ENCODE results near the gene PRR7.
A peak's percentile ranks its signal among the peaks of the same experiment; 100 is the strongest.
"Not testable (repeated sequence)": the region's sequence is repeated elsewhere in the genome, so short reads cannot be mapped to it uniquely, and the experiment has no call there.

The PRR7 gene, protein sequence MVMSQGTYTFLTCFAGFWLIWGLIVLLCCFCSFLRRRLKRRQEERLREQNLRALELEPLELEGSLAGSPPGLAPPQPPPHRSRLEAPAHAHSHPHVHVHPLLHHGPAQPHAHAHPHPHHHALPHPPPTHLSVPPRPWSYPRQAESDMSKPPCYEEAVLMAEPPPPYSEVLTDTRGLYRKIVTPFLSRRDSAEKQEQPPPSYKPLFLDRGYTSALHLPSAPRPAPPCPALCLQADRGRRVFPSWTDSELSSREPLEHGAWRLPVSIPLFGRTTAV

DNA sequence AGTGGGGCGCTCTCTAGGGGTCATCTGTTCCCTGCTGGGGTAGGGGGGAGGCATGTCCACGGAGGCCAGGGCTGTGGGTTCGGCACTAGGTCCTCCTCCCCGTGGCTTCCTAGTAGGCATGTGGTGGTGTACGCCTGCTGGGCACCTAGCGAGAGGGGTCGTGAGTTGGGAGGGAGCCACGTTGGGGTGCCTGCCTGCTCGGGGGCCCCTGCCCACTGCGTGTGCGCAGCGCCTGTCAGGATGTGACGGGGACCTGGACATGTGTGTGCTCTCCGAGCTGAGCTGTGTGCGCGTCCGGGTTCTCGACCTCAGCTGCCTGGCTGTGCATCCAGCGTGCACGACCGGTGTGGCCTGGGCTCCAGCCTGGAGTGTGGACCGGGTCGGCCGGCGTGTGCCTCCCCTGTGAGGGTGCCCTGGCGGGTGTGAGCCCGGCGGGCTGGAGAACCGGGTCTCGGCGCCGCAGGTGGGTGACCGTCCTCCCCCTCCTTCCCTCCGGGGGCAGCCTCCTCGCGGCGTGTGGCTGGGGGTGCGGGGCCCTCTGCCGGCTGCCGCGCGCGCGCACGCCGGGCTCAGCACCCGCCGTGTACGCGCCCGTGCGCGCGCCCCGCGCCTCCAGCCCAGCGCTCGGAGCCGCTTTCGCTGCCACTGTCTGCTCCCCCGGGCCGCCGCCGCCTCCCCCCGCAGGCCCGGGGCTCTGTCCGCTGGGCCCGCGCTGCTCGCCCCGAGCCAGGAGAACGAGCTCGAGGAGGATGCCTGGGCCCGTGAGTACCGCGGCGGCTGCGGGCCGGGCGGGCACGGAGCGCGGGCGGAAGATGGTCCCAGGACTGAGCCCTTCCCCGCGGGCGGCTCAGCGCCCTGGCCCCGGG is at the start of gene PRR7:
TSS of gene PRR7 (plus strand) at position 615 of the 866 bp plus-strand sequence. CDS start 8,254 bp downstream, outside the sequence.
- peak; percentile 29 to 68 for DNase-seq

- no peak for DNase-seq
Measured at GRCh38 chr5:177397875-177398390, 48.7 kb upstream of the PRR7 start.

DNA sequence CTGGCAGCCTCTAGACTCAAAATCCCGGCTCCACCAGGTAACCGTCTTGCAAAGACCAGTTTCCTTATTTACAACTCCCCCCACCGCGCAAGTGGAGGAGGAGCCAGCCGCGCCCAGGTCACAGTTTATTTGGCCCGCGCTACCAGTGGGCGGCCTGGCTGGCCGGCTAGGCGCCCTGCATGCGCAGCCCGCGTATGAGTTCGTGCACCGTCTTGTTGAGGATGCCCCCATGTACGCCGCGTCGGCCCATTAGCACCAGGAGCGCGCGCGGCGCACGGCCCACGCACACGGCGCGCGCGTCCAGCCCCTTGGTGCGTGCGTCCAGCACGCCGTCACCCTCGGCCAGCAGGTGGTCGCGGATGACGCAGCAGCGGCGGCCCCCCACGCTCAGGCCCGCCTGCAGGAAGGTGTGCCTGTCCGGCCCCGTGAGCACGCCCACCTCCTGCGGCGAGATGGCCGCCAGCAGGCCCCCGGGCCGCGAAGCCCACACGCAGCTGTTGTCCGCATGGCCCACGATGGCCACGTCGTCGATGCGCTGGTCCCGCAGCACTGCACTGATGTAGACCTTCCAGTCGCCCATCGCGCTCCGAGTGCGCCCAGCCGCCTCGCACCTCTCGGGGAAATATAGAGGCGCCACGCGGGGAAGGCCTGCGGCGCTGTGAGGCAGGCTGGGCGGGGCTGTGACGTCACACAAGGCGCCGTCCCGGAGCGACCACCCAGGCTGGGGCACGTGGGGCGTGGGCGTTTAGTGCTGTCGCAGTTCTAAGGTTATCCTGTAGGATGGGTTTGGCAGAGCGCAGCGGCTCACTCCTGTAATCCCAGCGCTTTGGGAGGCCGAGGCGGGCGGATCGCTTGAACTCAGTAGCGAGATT is 46.4 kb upstream of the PRR7 start, which contains the start of gene PFN3:
TSS of gene PFN3 (minus strand) at position 665 of the 872 bp plus-strand sequence. CDS start at position 580, 85 bp downstream.
- DNase-seq, result no peak

- DNase-seq, result no peak
Measured at GRCh38 chr5:177402271-177403043, 44.2 kb upstream of the PRR7 start.

DNA sequence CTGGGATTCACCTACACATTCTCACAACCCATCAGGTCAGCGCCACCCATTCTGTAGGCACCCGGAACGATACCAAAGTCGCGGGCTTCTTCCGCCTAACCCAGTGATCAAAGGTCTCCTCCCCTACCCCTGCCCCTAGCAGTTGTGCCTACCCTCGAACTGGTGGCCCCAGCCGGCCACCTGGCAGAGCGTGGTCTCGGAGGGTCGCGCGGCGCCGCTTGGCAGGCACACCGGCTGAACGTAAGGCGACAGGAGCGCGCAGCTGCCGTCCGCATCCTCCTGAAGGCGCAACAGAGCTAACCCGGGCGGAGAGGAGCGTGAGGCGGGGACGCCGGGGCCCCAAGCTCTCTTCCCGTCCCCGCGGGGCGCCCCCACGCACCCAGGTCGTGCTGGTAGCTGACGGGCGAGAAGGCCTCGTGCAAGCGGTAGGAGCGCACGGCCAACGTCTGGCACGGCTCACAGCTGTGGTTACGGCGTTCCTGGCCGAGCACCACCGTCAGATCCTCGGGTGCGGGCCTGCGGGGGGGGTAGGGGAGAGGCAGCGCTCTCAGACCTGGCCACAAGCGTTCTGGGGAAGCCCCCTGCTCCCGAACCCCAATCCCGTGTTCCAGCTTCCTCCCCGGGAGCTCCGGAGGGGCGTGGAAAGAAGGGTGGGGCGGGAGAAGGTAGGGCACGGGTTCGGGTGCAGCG is 43.4 kb upstream of the PRR7 start:
- DNase-seq, result no peak

DNA sequence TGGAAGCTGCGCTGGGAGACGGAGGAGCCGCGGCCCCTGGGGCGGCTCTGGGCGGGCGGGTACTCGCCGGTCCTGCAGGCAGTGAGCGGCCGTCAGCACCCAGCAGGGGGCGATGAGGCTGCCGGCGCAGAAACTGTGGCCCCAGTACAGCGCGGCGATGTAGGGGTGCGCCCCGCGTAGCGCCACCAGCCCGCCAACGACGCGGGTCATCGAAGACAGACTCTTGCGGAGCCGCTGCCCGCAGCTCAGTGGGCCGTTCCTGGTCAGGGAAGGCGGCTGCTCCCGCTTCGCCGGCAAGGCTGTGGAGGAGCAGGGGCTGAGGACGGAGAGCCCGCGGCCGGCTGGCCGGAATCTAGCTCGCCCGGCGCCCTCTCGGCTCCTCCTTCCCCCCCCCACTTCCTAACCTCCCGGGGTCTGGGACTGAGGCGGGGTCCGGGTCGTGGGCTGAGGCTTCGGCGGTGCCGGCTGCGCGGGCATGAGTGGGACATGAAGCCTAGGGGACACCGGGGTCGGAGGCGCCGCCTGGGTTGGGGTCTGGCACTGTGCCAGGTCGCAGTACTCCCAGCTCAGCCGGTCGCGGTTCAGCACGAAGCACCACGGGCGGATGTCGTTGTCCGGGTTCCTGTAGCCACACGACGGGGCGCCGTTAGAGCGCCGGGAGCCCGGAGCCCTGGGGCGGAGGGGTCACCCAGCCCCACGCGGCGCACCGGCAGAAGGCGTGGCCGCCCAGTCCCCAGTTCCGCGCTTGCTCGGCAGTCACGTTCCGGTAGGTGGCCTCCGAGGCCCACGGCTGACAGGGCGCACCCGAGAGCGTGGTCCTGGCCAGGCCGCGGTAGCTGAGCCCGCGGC is 42.6 kb upstream of the PRR7 start:
- peak in 1 of 2 experiments; percentile 80 for DNase-seq

DNA sequence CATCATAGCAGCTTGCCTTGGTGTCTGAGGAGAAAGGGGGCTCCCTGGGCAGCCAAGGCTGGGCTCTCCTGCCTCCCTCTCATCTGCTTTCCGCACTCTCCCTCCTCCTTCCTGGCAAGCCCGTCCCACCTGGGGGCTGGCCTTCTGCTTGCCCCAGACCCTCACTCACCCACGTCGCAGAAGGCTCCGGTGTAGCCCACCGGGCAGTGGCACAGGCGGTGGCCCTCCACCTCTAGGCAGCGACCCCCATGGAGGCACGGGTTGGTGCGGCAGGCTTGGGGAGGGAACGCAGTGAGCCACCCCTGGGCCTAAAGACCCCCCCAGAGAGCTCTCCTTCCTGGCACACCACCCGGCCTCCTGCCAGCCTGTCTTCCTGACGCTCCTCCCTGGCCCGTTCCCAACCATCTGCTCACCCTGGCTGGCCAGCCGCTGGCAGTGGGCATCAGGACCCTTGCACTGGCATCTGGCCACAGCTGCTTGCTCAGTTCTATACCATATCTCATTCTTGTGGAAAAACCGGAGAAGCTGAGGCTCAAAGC is 41.9 kb upstream of the PRR7 start:
- peak; percentile 16 to 76 for DNase-seq

DNA sequence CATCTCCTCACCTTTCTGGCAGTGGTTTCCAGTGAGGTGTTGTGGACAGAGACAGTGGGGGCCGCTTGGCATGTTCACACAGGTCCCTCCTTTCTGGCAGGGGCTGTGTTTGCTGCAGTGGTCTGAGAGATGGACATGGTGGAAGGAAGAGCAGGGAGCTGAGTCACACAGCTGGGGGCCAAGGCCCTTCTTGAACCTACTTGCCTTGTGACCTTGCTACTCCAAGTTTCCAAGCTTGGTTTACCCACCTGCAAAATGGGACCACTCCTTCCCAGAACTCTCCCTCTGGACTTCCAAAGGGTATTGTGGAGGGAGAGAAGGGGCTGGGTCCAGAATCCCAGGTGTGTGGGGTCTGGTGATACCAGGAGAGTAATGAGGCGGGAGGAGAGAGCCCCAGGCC is 41.3 kb upstream of the PRR7 start:
- no peak for DNase-seq

GRCh38 chr5:177405805-177406204 is 40.8 kb upstream of the PRR7 start:
- no peak for DNase-seq

DNA sequence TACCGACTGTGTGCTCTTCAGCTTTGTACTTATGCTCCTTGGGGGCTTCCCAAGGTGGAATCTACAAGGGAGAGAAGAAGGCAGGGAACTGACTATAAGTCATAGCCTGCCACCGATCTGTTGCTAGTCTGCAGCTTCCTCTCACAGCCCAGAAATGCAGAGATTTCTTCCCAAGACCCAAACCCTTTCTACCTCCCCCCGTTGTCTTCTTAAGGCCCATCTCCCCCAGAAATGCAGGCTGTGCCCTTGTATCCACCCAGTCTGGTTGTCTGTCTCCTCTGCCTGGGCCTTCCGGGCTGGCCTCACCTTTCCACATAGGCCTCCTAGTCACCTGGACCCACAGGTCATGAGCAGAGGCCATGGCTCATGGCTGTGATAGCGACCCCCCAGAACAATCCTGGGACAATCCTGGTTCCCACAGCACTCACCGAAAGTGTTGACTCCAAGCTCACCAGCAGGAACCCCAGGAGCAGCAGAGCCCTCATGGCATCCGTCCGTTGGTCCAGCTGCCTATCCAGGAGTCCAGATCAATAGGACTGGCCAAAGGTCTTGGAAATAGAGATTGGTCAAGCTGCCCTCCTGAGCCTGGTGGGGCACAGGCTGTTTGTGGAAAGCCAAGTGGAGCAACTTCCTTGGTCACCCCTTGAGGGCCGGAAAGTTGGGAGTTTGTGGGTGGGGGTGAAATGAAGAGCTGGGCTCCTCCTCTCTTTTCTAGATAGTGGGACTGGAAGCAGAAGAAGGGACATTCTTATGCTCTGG is 37.4 kb upstream of the PRR7 start, which contains the start of gene F12:
TSS of gene F12 (minus strand) at position 522 of the 759 bp plus-strand sequence. CDS start at position 485, 37 bp downstream.
- DNase-seq, result no peak

GRCh38 chr5:177410575-177410974 is 36.0 kb upstream of the PRR7 start:
- no peak for DNase-seq

- DNase-seq, result no peak
Measured at GRCh38 chr5:177412603-177413233, 33.9 kb upstream of the PRR7 start.

DNA sequence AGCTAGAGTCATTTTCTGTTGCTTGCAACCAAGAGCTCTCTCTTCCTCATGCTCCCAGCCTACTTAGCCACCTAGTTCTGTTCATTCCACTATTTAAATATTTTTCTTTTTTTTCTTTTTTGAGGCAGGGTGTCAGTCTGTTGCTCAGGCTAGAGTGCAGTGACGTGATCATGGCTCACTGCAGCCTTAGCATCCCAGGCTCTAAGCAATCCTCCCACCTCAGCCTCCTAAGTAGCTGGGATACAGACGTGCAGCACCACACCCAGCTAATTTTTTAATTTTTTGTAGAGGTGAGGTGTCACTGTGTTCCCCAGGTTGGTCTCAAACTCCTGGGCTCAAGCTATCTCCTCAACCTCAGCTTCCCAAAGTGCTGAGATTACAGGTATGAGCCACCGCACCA is 32.1 kb upstream of the PRR7 start:
- DNase-seq, result no peak

GRCh38 chr5:177417081-177417480 is 29.5 kb upstream of the PRR7 start:
- not testable (repeated sequence) for DNase-seq

DNA sequence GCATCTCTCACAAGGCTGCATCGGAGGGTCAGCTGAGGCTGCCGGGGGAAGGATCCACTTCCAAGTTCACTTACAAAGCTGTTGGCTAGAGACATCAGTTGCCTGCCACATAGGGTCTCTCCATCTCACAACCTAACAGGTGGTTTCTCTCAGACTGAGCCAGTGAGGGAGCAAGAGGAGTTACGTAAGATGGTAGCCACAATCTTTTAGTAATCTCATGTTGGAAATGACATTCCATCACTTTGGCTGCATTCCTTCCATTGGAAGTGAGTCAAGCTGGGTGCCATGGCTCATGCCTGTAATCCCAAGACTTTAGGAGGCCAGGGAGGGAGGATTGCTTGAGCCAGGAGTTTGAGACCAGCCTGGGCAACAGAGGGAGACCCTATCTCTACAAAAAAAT is 27.6 kb upstream of the PRR7 start:
- no peak for DNase-seq

- not testable (repeated sequence) for DNase-seq
Measured at GRCh38 chr5:177420472-177420871, 26.1 kb upstream of the PRR7 start.

GRCh38 chr5:177421062-177421798 is 25.4 kb upstream of the PRR7 start:
- no peak for DNase-seq

DNA sequence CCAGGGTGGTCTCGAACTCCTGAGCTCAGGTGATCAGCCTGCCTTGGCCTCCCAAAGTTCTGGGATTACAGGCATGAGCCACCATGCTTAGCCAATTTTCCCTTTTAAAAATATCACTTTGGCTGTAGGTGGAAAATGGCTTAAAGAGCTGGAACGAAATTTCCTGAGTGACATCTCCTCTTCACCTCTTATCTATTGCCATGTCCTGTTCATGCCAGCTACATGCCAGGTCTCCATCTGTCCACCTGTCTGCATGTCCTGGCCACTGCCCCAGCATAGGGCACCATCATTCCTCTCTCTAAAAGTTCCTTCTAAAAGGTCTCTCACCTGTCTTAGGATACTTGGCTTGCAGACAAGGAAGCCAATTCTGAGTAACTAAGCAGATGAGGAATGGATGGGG is 22.9 kb upstream of the PRR7 start:
- no peak for DNase-seq
